Liver (tissue), 9 donors: ENCODE measurements around the gene LMCD1. TPM values are rescaled to one million over a fixed set of nuclear protein-coding genes. Genes with fewer than 3 reads are reported as not detected.

Source experiments
- DNase-seq: peaks from one replicate; pipeline ENCODE4 v3.0.0-alpha.2; 2017; ENCODE audit warnings: low spot score
- H3K27ac ChIP-seq, 2 donors: one replicate each; pipeline ENCODE4 v1.7.0; 2013; ENCODE audit warnings: inconsistent platforms in 2 of 2, low read length in 2 of 2, control low read depth in 1 of 2, low read depth in 1 of 2, mild to moderate bottlenecking in 1 of 2
- H3K27me3 ChIP-seq, 4 donors: one replicate each; pipeline versions ENCODE4 v1.6.1 to v1.7.0; 2013; ENCODE audit warnings: low read length in 3 of 4, inconsistent platforms in 1 of 4, mild to moderate bottlenecking in 1 of 4, moderate library complexity in 1 of 4; ENCODE audit not compliant: control insufficient read depth in 4 of 4, insufficient read depth in 4 of 4
- H3K36me3 ChIP-seq, 4 donors: one replicate each; pipeline versions ENCODE4 v1.6.1 to v1.7.0; 2013; ENCODE audit warnings: low read length in 3 of 4, mild to moderate bottlenecking in 3 of 4, low read depth in 1 of 4, moderate library complexity in 1 of 4; ENCODE audit not compliant: control insufficient read depth in 4 of 4, insufficient read depth in 3 of 4
- H3K4me1 ChIP-seq, 4 donors: one replicate each; pipeline versions ENCODE4 v1.6.1 to v1.7.0; 2013; ENCODE audit warnings: low read length in 3 of 4, mild to moderate bottlenecking in 3 of 4, moderate library complexity in 1 of 4; ENCODE audit not compliant: control insufficient read depth in 4 of 4, insufficient read depth in 4 of 4
- H3K4me3 ChIP-seq, 3 donors: one replicate each; pipeline versions ENCODE4 v1.6.1 to v1.7.0; 2013; ENCODE audit warnings: low read length in 3 of 3, control low read depth in 1 of 3, low read depth in 1 of 3, mild to moderate bottlenecking in 1 of 3
- H3K9ac ChIP-seq, 2 donors: one replicate each; pipeline ENCODE4 v1.7.0; 2013; ENCODE audit warnings: low read length in 2 of 2, mild to moderate bottlenecking in 2 of 2, moderate library complexity in 2 of 2, control low read depth in 1 of 2, low read depth in 1 of 2
- H3K9me3 ChIP-seq, 4 donors: one replicate each; pipeline versions ENCODE4 v1.6.1 to v1.7.0; 2013; ENCODE audit warnings: low read length in 3 of 4; ENCODE audit not compliant: control insufficient read depth in 4 of 4
- CTCF ChIP-seq: fragments of 150-350 bp; IDR thresholded peaks from 2 replicates; pipeline ENCODE4 v1.5.1; 2017; ENCODE audit warnings: improper control_type of control experiment, low read depth, low read length; ENCODE audit not compliant: missing input control
- EGR1 ChIP-seq, 2 donors: IDR thresholded peaks; 2 replicates each; pipeline ENCODE4 v1.6.1; 2016 to 2018; ENCODE audit warnings: antibody characterized with exemption in 2 of 2, low read depth in 2 of 2
- FOXA1 ChIP-seq: IDR thresholded peaks from 2 replicates; pipeline ENCODE4 v1.6.1; 2016; ENCODE audit warnings: antibody characterized with exemption
- FOXA2 ChIP-seq: IDR thresholded peaks from 2 replicates; pipeline ENCODE4 v1.6.1; 2016; ENCODE audit warnings: antibody characterized with exemption
- GABPA ChIP-seq, 2 donors: IDR thresholded peaks in 1 of 2; conservative IDR thresholded peaks in 1 of 2; 2 replicates each; pipeline ENCODE4 v1.6.1; 2016; ENCODE audit warnings: antibody characterized with exemption in 2 of 2, mild to moderate bottlenecking in 1 of 2, moderate library complexity in 1 of 2
- HNF4A ChIP-seq, 2 donors: conservative IDR thresholded peaks; 2 replicates each; pipeline ENCODE4 v1.6.1; 2016; ENCODE audit warnings: antibody characterized with exemption in 2 of 2, mild to moderate bottlenecking in 2 of 2
- HNF4G ChIP-seq: IDR thresholded peaks from 2 replicates; pipeline ENCODE4 v1.6.1; 2016; ENCODE audit warnings: antibody characterized with exemption
- JUND ChIP-seq, 2 donors: IDR thresholded peaks; 2 replicates each; pipeline ENCODE4 v1.6.1; 2016; ENCODE audit warnings: antibody characterized with exemption in 2 of 2
- NR2F2 ChIP-seq: IDR thresholded peaks from 2 replicates; pipeline ENCODE4 v1.6.1; 2016; ENCODE audit warnings: antibody characterized with exemption
- RAD21 ChIP-seq, 2 donors: IDR thresholded peaks; 2 replicates each; pipeline ENCODE4 v1.6.1; 2016; ENCODE audit warnings: antibody characterized with exemption in 2 of 2, mild to moderate bottlenecking in 2 of 2
- RXRA ChIP-seq, 2 donors: IDR thresholded peaks; 2 replicates each; pipeline ENCODE4 v1.6.1; 2017 to 2018; ENCODE audit warnings: antibody characterized with exemption in 2 of 2, mild to moderate bottlenecking in 1 of 2
- SP1 ChIP-seq: IDR thresholded peaks from 2 replicates; pipeline ENCODE4 v1.6.1; 2018; ENCODE audit warnings: antibody characterized with exemption, mild to moderate bottlenecking
- TAF1 ChIP-seq: conservative IDR thresholded peaks from 2 replicates; pipeline ENCODE4 v1.6.1; 2016; ENCODE audit warnings: antibody characterized with exemption, mild to moderate bottlenecking
- YY1 ChIP-seq: IDR thresholded peaks from 2 replicates; pipeline ENCODE4 v1.6.1; 2016; ENCODE audit warnings: antibody characterized with exemption, mild to moderate bottlenecking
- WGBS: extraction: QIAGEN DNeasy Blood & Tissue Kit; methylation state at CpG from one replicate; pipeline ENCODE4 v1.1.7; 2013; 5-methylcytosine and 5-hydroxymethylcytosine counted together
- polyA plus RNA-seq, 2 donors: library from polyadenylated mRNA; stranded (reverse) in 1 of 2; unstranded in 1 of 2; fragments of 200-250 nt in 1 of 2; fragments of >200 nt in 1 of 2; fragmentation: Nextera tagmentation in 1 of 2; extraction: Ambion mirVana in 1 of 2; gene quantifications; one replicate each; pipeline versions ENCODE4 v1.2.1 to v1.2.3, GENCODE V29; 2013 to 2015
- total RNA-seq, 2 donors: library from RNA; depleted of rRNA; stranded (reverse); fragments of >200 nt; gene quantifications; one replicate each; pipeline ENCODE4 v1.2.3, GENCODE V29; 2014
- TF ChIP-seq, protein P1 (sequence below): IDR thresholded peaks from 2 replicates; pipeline ENCODE4 v1.6.1; 2016; ENCODE audit warnings: antibody characterized with exemption, mild to moderate bottlenecking
- TF ChIP-seq, protein P2 (sequence below): IDR thresholded peaks from 2 replicates; pipeline ENCODE4 v1.6.1; 2016; ENCODE audit warnings: antibody characterized with exemption
- TF ChIP-seq, protein P3 (sequence below): IDR thresholded peaks from 2 replicates; pipeline ENCODE4 v1.6.1; 2016; ENCODE audit warnings: antibody characterized with exemption
- TF ChIP-seq, protein P4 (sequence below): IDR thresholded peaks from 2 replicates; pipeline ENCODE4 v1.6.1; 2016; ENCODE audit warnings: antibody characterized with exemption
- donor health status: healthy.
- donor health status: healthy.
- donor health status: healthy.
- donor health status: healthy.
- donor health status: healthy.

The LMCD1 gene
- total and polyA plus RNA-seq, 4 donors, result 3.1 to 8.3 (median 6.0) TPM

DNA sequence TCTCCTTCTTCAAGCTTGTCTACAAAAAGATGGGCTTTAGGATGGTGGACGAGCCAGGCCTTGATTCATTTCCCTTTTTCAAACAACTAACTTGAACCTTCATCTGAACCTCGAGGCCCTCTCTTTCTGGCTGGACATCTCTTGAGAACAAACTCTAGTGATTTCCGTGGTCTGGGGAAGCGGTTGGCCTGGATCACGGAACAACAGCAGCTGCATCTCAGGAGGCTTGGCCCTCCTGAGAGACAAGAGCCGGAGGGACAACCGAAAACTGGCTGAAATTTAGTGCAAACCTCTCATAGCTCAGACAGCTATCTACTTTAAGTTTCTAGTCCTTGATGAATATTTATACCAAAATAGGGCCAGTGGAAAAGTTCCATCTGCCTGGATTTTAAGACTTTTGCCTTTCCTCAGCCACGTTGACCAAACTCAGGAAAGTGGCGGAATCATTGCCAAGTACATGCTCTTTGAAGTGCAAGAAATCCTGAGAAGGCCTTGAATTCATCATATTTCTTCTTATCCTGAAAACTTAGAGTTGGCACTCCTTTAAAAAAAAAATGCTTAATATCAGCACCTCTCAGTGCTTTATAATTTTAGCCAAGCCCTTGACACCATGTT, 14.5 kb downstream of the LMCD1 start:
- Histone ChIP-seq H3K36me3 (peaks cover 0 to 2% (median 0%) of the 10 kb centered on the region in 4 donors), H3K9ac (no peak overlapping the region), H3K27me3 (no peaks in the 10 kb centered on the region), H3K9me3 (no peaks in the 10 kb centered on the region), H3K4me3 (no peak overlapping the region), H3K4me1 (no peaks in the 10 kb centered on the region), H3K27ac (no peak overlapping the region)
- TF ChIP-seq, protein P1, sequence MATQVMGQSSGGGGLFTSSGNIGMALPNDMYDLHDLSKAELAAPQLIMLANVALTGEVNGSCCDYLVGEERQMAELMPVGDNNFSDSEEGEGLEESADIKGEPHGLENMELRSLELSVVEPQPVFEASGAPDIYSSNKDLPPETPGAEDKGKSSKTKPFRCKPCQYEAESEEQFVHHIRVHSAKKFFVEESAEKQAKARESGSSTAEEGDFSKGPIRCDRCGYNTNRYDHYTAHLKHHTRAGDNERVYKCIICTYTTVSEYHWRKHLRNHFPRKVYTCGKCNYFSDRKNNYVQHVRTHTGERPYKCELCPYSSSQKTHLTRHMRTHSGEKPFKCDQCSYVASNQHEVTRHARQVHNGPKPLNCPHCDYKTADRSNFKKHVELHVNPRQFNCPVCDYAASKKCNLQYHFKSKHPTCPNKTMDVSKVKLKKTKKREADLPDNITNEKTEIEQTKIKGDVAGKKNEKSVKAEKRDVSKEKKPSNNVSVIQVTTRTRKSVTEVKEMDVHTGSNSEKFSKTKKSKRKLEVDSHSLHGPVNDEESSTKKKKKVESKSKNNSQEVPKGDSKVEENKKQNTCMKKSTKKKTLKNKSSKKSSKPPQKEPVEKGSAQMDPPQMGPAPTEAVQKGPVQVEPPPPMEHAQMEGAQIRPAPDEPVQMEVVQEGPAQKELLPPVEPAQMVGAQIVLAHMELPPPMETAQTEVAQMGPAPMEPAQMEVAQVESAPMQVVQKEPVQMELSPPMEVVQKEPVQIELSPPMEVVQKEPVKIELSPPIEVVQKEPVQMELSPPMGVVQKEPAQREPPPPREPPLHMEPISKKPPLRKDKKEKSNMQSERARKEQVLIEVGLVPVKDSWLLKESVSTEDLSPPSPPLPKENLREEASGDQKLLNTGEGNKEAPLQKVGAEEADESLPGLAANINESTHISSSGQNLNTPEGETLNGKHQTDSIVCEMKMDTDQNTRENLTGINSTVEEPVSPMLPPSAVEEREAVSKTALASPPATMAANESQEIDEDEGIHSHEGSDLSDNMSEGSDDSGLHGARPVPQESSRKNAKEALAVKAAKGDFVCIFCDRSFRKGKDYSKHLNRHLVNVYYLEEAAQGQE, result no peak
- no peak for TF ChIP-seq RXRA (IDR thresholded peaks at IDR 0.05)
- no peak for TF ChIP-seq EGR1 (IDR thresholded peaks at IDR 0.05; ENCODE audit: low read depth in 2 of 2)
- no peak for TF ChIP-seq YY1
- TF ChIP-seq, protein P2, sequence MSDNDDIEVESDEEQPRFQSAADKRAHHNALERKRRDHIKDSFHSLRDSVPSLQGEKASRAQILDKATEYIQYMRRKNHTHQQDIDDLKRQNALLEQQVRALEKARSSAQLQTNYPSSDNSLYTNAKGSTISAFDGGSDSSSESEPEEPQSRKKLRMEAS, result no peak
- TF ChIP-seq RAD21 (IDR thresholded peaks at IDR 0.05), result no peak
- TF ChIP-seq, protein P3, sequence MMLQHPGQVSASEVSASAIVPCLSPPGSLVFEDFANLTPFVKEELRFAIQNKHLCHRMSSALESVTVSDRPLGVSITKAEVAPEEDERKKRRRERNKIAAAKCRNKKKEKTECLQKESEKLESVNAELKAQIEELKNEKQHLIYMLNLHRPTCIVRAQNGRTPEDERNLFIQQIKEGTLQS, result no peak
- 90% methylated on average over 9 of the region's 9 CpGs for WGBS
- DNase-seq, result no peak

- H3K27ac ChIP-seq, result no peak overlapping the region
These were observed 15.2 kb downstream of the LMCD1 start for GRCh38 chr3:8516783-8517182.

More at GRCh38 chr3:8516783-8517182, 15.2 kb downstream of the LMCD1 start:
- DNase-seq, result no peak
- WGBS, result 95% methylated on average over 2 of the region's 2 CpGs
- no peaks in the 10 kb centered on the region for H3K4me1 ChIP-seq
- H3K4me3 ChIP-seq, result no peak overlapping the region
- H3K27me3 ChIP-seq, result no peaks in the 10 kb centered on the region
- no peak overlapping the region for H3K9ac ChIP-seq
- no peaks in the 10 kb centered on the region for H3K9me3 ChIP-seq
- H3K36me3 ChIP-seq, result no peaks in the 10 kb centered on the region
- TF ChIP-seq GABPA (IDR thresholded peaks at IDR 0.05 in 1 of 2, conservative IDR thresholded peaks at IDR 0.05 in 1 of 2), result no peak
- no peak for TF ChIP-seq HNF4G
- TF ChIP-seq JUND (IDR thresholded peaks at IDR 0.05), result no peak
- no peak for TF ChIP-seq FOXA2
- TF ChIP-seq FOXA1, result no peak
- no peak for TF ChIP-seq SP1
- TF ChIP-seq, protein P4, sequence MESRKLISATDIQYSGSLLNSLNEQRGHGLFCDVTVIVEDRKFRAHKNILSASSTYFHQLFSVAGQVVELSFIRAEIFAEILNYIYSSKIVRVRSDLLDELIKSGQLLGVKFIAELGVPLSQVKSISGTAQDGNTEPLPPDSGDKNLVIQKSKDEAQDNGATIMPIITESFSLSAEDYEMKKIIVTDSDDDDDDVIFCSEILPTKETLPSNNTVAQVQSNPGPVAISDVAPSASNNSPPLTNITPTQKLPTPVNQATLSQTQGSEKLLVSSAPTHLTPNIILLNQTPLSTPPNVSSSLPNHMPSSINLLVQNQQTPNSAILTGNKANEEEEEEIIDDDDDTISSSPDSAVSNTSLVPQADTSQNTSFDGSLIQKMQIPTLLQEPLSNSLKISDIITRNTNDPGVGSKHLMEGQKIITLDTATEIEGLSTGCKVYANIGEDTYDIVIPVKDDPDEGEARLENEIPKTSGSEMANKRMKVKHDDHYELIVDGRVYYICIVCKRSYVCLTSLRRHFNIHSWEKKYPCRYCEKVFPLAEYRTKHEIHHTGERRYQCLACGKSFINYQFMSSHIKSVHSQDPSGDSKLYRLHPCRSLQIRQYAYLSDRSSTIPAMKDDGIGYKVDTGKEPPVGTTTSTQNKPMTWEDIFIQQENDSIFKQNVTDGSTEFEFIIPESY, result no peak
- TF ChIP-seq CTCF, result no peak
- no peak for TF ChIP-seq YY1
- TF ChIP-seq, protein P3, result no peak
- no peak for TF ChIP-seq HNF4A (conservative IDR thresholded peaks at IDR 0.05)
- no peak for TF ChIP-seq NR2F2
- TF ChIP-seq RXRA (IDR thresholded peaks at IDR 0.05), result no peak
- TF ChIP-seq, protein P2, result no peak
- TF ChIP-seq RAD21 (IDR thresholded peaks at IDR 0.05), result no peak
- no peak for TF ChIP-seq TAF1
- TF ChIP-seq, protein P1, result no peak
